GM23248 (cell line): ENCODE measurements around the gene ANKDD1A.

Experiments used
- EZH2 ChIP-seq: fragments of 200-600 bp; sonication (generic); IDR thresholded peaks from 2 replicates; pipeline ENCODE4 v1.6.1; 2018; ENCODE audit warnings: antibody characterized with exemption, mild to moderate bottlenecking; ENCODE audit not compliant: insufficient read depth, poor library complexity, severe bottlenecking
- EZH2phosphoT487 ChIP-seq: fragments of 200-600 bp; sonication (generic); IDR thresholded peaks from 2 replicates; pipeline ENCODE4 v1.6.1; 2018; ENCODE audit warnings: antibody characterized with exemption, moderate library complexity, mild to moderate bottlenecking, low read depth; ENCODE audit not compliant: insufficient read depth

GRCh38 chr15:64875641-64876223 lies 36.0 kb upstream of the ANKDD1A start:
- TF ChIP-seq EZH2phosphoT487 (no peak), EZH2 (no peak)
